ENCODE results near the gene RNU1-3. TPM values are rescaled to one million over a fixed set of nuclear protein-coding genes. Genes with fewer than 3 reads are reported as not detected.
"Not testable (repeated sequence)": the region's sequence is repeated elsewhere in the genome, so short reads cannot be mapped to it uniquely, and the experiment has no call there.

Gene RNU1-3
- total and polyA plus RNA-seq, 2 of the 8 experiments (the other 6 are each of a cell fraction or from before 2014, with no cell fraction given), result 145 to 1,303 TPM

DNA sequence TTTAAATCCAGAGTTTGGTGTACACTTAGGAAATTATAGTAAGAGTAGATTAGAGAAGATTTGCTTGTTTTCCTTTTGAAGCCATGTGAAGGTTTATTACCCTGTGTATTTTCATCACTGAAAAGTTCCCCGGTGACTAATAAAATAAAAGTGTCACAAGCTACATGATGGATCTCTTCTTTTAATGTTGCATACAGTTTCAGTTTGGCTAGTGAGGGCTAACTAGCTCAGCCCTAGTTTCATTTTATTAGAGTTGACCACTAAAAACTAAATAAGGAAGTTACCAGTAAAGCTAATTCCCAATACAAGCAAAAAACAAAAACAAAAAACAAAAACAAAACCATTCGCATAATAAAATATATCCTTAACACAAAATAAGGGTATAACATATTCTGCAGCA, 17.4 kb upstream of the RNU1-3 start:
- H4K8ac ChIP-seq (ENCODE audit: extremely low read depth, insufficient read depth, low read length); H3K9ac ChIP-seq (replicated peaks in 1 of 4; ENCODE audit: extremely low read depth in 1 of 4, low read depth in 3 of 4, low read length in 3 of 4); H2BK15ac ChIP-seq (ENCODE audit: low read length); H3K79me2 ChIP-seq (ENCODE audit: control insufficient read depth in 1 of 2, insufficient read depth in 2 of 2, low read length in 2 of 2); H3K27me3 ChIP-seq (replicated peaks in 1 of 4; ENCODE audit: control insufficient read depth in 3 of 4, extremely low read depth in 1 of 4, insufficient read depth in 3 of 4, low read length in 3 of 4); H4K5ac ChIP-seq (ENCODE audit: insufficient read length, low read depth, low read length); H3K4ac ChIP-seq (replicated peaks; ENCODE audit: insufficient read length, low read depth, low read length); H3K18ac ChIP-seq (ENCODE audit: extremely low read depth, low read length); H4K20me1 ChIP-seq (replicated peaks in 1 of 2; ENCODE audit: control insufficient read depth in 1 of 2, insufficient read depth in 2 of 2, low read length in 2 of 2); H2AFZ ChIP-seq (ENCODE audit: low read length); H3K56ac ChIP-seq (replicated peaks; ENCODE audit: insufficient read length, low read depth, low read length); FAIRE-seq; DNase-seq (ENCODE audit: low read depth in 1 of 2, low spot score in 2 of 2); H4K91ac ChIP-seq (replicated peaks; ENCODE audit: insufficient read length, low read length); H3K4me2 ChIP-seq (ENCODE audit: insufficient read depth in 1 of 2, low read depth in 2 of 2, low read length in 2 of 2); H3K14ac ChIP-seq (ENCODE audit: insufficient read length); CTCF ChIA-PET (ENCODE audit: partially characterized antibody); H2AK5ac ChIP-seq (ENCODE audit: low read depth, low read length); H2BK5ac ChIP-seq (ENCODE audit: low read depth, low read length); H2BK20ac ChIP-seq (ENCODE audit: low read length); H3K9me3 ChIP-seq (ENCODE audit: insufficient read depth in 2 of 2, low read depth in 1 of 2, low read length in 1 of 2); H3K4me3 ChIP-seq (ENCODE audit: extremely low read depth in 1 of 4, insufficient read depth in 2 of 4, low read depth in 3 of 4, low read length in 4 of 4); H3K4me1 ChIP-seq (replicated peaks in 1 of 4; ENCODE audit: control insufficient read depth in 3 of 4, insufficient read depth in 4 of 4, low read length in 3 of 4); H3K27ac ChIP-seq (ENCODE audit: low read depth, low read length); H2BK120ac ChIP-seq (replicated peaks; ENCODE audit: low read depth, low read length); POLR2A ChIA-PET (ENCODE audit: partially characterized antibody); H3K23ac ChIP-seq (ENCODE audit: insufficient read length); H3K23me2 ChIP-seq (ENCODE audit: low read depth, low read length); H3K79me1 ChIP-seq (ENCODE audit: low read depth, low read length); H2BK12ac ChIP-seq (ENCODE audit: low read depth, low read length); H3K36me3 ChIP-seq (ENCODE audit: control insufficient read depth in 2 of 4, insufficient read depth in 4 of 4, low read length in 3 of 4): not testable (repeated sequence)
- WGBS, 2 experiments (ENCODE audit: extremely low coverage in 1 of 2, insufficient coverage in 1 of 2, insufficient read length in 1 of 2, insufficient replicate concordance in 2 of 2, low coverage in 1 of 2, low lambda C conversion rate in 2 of 2, missing lambda C conversion rate in 1 of 2), result 46% methylated on average over 2 of the region's 2 CpGs; no CpG with 5 or more reads in 1 of the 2 experiments

DNA sequence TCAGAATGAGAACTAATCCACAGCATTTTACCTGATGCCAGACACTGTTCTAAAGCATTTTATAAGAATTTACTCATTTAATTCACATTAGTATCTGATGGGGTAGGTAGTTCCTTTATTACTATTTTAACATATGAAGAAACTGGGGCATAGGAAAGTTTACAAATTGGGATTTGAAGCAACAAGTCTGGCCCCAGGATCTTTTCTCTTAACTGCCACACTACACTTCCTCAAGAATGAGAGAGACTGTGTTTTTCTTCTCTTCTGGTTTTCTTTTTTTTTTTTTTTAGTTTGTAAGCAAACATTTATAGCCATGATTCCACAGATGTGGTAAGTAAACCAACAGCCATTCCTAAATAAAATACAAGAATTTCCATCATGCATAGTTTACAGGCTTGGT, 16.1 kb upstream of the RNU1-3 start:
- H3K18ac ChIP-seq (ENCODE audit: extremely low read depth, low read length); H3K27me3 ChIP-seq (replicated peaks in 1 of 4; ENCODE audit: control insufficient read depth in 3 of 4, extremely low read depth in 1 of 4, insufficient read depth in 3 of 4, low read length in 3 of 4); H2BK20ac ChIP-seq (ENCODE audit: low read length); H3K9ac ChIP-seq (replicated peaks in 1 of 4; ENCODE audit: extremely low read depth in 1 of 4, low read depth in 3 of 4, low read length in 3 of 4); H3K79me1 ChIP-seq (ENCODE audit: low read depth, low read length); H3K4me2 ChIP-seq (ENCODE audit: insufficient read depth in 1 of 2, low read depth in 2 of 2, low read length in 2 of 2); H2BK12ac ChIP-seq (ENCODE audit: low read depth, low read length); H4K8ac ChIP-seq (ENCODE audit: extremely low read depth, insufficient read depth, low read length); H3K4me1 ChIP-seq (replicated peaks in 1 of 4; ENCODE audit: control insufficient read depth in 3 of 4, insufficient read depth in 4 of 4, low read length in 3 of 4); H3K36me3 ChIP-seq (ENCODE audit: control insufficient read depth in 2 of 4, insufficient read depth in 4 of 4, low read length in 3 of 4); H4K91ac ChIP-seq (replicated peaks; ENCODE audit: insufficient read length, low read length); H3K23ac ChIP-seq (ENCODE audit: insufficient read length); H2BK5ac ChIP-seq (ENCODE audit: low read depth, low read length); H2BK15ac ChIP-seq (ENCODE audit: low read length); H3K56ac ChIP-seq (replicated peaks; ENCODE audit: insufficient read length, low read depth, low read length); H3K79me2 ChIP-seq (ENCODE audit: control insufficient read depth in 1 of 2, insufficient read depth in 2 of 2, low read length in 2 of 2); H3K14ac ChIP-seq (ENCODE audit: insufficient read length); H4K5ac ChIP-seq (ENCODE audit: insufficient read length, low read depth, low read length); H3K27ac ChIP-seq (ENCODE audit: low read depth, low read length); H4K20me1 ChIP-seq (replicated peaks in 1 of 2; ENCODE audit: control insufficient read depth in 1 of 2, insufficient read depth in 2 of 2, low read length in 2 of 2); H3K23me2 ChIP-seq (ENCODE audit: low read depth, low read length); FAIRE-seq; H3K4ac ChIP-seq (replicated peaks; ENCODE audit: insufficient read length, low read depth, low read length); H3K9me3 ChIP-seq (ENCODE audit: insufficient read depth in 2 of 2, low read depth in 1 of 2, low read length in 1 of 2); H2BK120ac ChIP-seq (replicated peaks; ENCODE audit: low read depth, low read length); H3K4me3 ChIP-seq (ENCODE audit: extremely low read depth in 1 of 4, insufficient read depth in 2 of 4, low read depth in 3 of 4, low read length in 4 of 4); DNase-seq (ENCODE audit: low read depth in 1 of 2, low spot score in 2 of 2); H2AFZ ChIP-seq (ENCODE audit: low read length); H2AK5ac ChIP-seq (ENCODE audit: low read depth, low read length): not testable (repeated sequence)
- CTCF ChIA-PET (ENCODE audit: partially characterized antibody), result interaction anchor here (0.7 to 1.8 kb wide), 2 partner anchors 60 to 62 kb away, joined by 4 read pairs; no protein-coding TSS in a partner anchor
- POLR2A ChIA-PET (ENCODE audit: partially characterized antibody), result interaction anchor here (2.2 kb wide), 1 partner anchor 16 kb away, joined by 9 read pairs; no protein-coding TSS in a partner anchor

Data from H1 (cell line).